ENCODE data around the gene SLC9B2. TPM values are rescaled to one million over a fixed set of nuclear protein-coding genes. Genes with fewer than 3 reads are reported as not detected.

SLC9B2 gene
- polyA plus RNA-seq, 1 donor = 5.8 TPM

GRCh38 chr4:103099691-103100392 lies 23.3 kb upstream of the SLC9B2 start, which contains the start of gene BDH2:
TSS of gene BDH2 (minus strand) at chr4:103099834. CDS start at chr4:103096254, 3,580 bp downstream.
- WGBS (ENCODE audit: insufficient coverage, low lambda C conversion rate) = 100% methylated on average over 1 of the region's 11 CpGs
- Histone ChIP-seq H3K27me3 (ENCODE audit: control insufficient read depth, insufficient read depth, low read length) (no peaks in the 10 kb centered on the region), H3K4me3 (ENCODE audit: low read length) (peak within 1 kb of the TSS; percentile 60), H3K9me3 (ENCODE audit: control insufficient read depth, low read depth, low read length) (no peaks in the 10 kb centered on the region), H3K27ac (ENCODE audit: low read length) (peak within 1 kb of the TSS; percentile 70), H3K36me3 (ENCODE audit: control insufficient read depth, insufficient read depth, low read length) (no peaks in the 10 kb centered on the region), H3K4me1 (ENCODE audit: control insufficient read depth, insufficient read depth, low read length) (peaks cover 22% of the 10 kb centered on the region)
- DNase-seq = peak; percentile 89 to 90

GRCh38 chr4:103098756-103099440 lies 22.3 kb upstream of the SLC9B2 start:
- peak in 1 of 2 donors; percentile 42 for DNase-seq

GRCh38 chr4:103098341-103098740 lies 21.8 kb upstream of the SLC9B2 start:
- peaks cover 3% of the 10 kb centered on the region for H3K36me3 ChIP-seq (ENCODE audit: control insufficient read depth, insufficient read depth, low read length)
- peaks cover 22% of the 10 kb centered on the region for H3K4me1 ChIP-seq (ENCODE audit: control insufficient read depth, insufficient read depth, low read length)
- DNase-seq = no peak
- H3K27ac ChIP-seq (ENCODE audit: low read length) = peak overlapping the region; percentile 70
- H3K4me3 ChIP-seq (ENCODE audit: low read length) = peak overlapping the region; percentile 60
- H3K9me3 ChIP-seq (ENCODE audit: control insufficient read depth, low read depth, low read length) = no peaks in the 10 kb centered on the region
- no peaks in the 10 kb centered on the region for H3K27me3 ChIP-seq (ENCODE audit: control insufficient read depth, insufficient read depth, low read length)
- WGBS (ENCODE audit: insufficient coverage, low lambda C conversion rate) = 58% methylated on average over 3 of the region's 10 CpGs

More at GRCh38 chr4:103098756-103099440, 22.3 kb upstream of the SLC9B2 start:
- Histone ChIP-seq H3K27me3 (ENCODE audit: control insufficient read depth, insufficient read depth, low read length) (no peaks in the 10 kb centered on the region), H3K4me3 (ENCODE audit: low read length) (peak overlapping the region; percentile 60), H3K27ac (ENCODE audit: low read length) (peak overlapping the region; percentile 70), H3K9me3 (ENCODE audit: control insufficient read depth, low read depth, low read length) (no peaks in the 10 kb centered on the region), H3K36me3 (ENCODE audit: control insufficient read depth, insufficient read depth, low read length) (peaks cover 2% of the 10 kb centered on the region), H3K4me1 (ENCODE audit: control insufficient read depth, insufficient read depth, low read length) (peaks cover 22% of the 10 kb centered on the region)
- WGBS (ENCODE audit: insufficient coverage, low lambda C conversion rate) = 0% methylated on average over 1 of the region's 4 CpGs

GRCh38 chr4:103097112-103097511 lies 20.6 kb upstream of the SLC9B2 start:
- Histone ChIP-seq H3K9me3 (ENCODE audit: control insufficient read depth, low read depth, low read length) (no peaks in the 10 kb centered on the region), H3K27me3 (ENCODE audit: control insufficient read depth, insufficient read depth, low read length) (no peaks in the 10 kb centered on the region), H3K4me3 (ENCODE audit: low read length) (no peak overlapping the region), H3K36me3 (ENCODE audit: control insufficient read depth, insufficient read depth, low read length) (peaks cover 7% of the 10 kb centered on the region), H3K27ac (ENCODE audit: low read length) (peak overlapping the region; percentile 70), H3K4me1 (ENCODE audit: control insufficient read depth, insufficient read depth, low read length) (peaks cover 22% of the 10 kb centered on the region)
- WGBS (ENCODE audit: insufficient coverage, low lambda C conversion rate) = no CpG with 5 or more reads among the region's 2 CpGs
- peak; percentile 60 to 82 for DNase-seq

DNA sequence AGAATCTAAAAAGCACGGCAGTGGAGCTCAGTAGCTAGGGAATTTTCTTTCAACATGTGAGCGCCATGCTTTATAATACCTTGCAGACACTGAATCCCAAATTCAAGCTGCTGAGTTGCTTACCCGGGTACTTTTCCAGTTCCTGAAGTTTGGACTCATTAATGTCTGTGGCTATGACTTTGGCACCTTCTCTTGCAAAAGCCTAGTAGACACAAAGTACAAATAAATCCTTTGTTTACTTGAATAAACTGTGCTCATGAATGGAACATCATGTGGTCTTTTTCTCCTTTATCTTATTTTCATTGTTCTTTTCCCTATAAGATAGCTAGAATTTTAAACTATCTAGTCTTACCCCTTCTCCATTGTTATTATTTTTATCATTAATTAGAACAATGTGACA lies 18.5 kb upstream of the SLC9B2 start:
- H3K36me3 ChIP-seq (ENCODE audit: control insufficient read depth, insufficient read depth, low read length) = peaks cover 23% of the 10 kb centered on the region
- H3K9me3 ChIP-seq (ENCODE audit: control insufficient read depth, low read depth, low read length) = no peaks in the 10 kb centered on the region
- H3K4me3 ChIP-seq (ENCODE audit: low read length) = no peak overlapping the region
- no peak overlapping the region for H3K27ac ChIP-seq (ENCODE audit: low read length)
- DNase-seq = peak in 1 of 2 donors; percentile 58
- peaks cover 22% of the 10 kb centered on the region for H3K4me1 ChIP-seq (ENCODE audit: control insufficient read depth, insufficient read depth, low read length)
- 100% methylated on average over 1 of the region's 3 CpGs for WGBS (ENCODE audit: insufficient coverage, low lambda C conversion rate)
- no peaks in the 10 kb centered on the region for H3K27me3 ChIP-seq (ENCODE audit: control insufficient read depth, insufficient read depth, low read length)

- Histone ChIP-seq H3K27ac (ENCODE audit: low read length) (no peak overlapping the region), H3K4me3 (ENCODE audit: low read length) (no peak overlapping the region), H3K36me3 (ENCODE audit: control insufficient read depth, insufficient read depth, low read length) (peaks cover 47% of the 10 kb centered on the region), H3K27me3 (ENCODE audit: control insufficient read depth, insufficient read depth, low read length) (no peaks in the 10 kb centered on the region), H3K9me3 (ENCODE audit: control insufficient read depth, low read depth, low read length) (no peaks in the 10 kb centered on the region), H3K4me1 (ENCODE audit: control insufficient read depth, insufficient read depth, low read length) (peaks cover 7% of the 10 kb centered on the region)
- DNase-seq = peak in 1 of 2 donors; percentile 6
Measured at GRCh38 chr4:103092245-103092644, 15.7 kb upstream of the SLC9B2 start.

DNA sequence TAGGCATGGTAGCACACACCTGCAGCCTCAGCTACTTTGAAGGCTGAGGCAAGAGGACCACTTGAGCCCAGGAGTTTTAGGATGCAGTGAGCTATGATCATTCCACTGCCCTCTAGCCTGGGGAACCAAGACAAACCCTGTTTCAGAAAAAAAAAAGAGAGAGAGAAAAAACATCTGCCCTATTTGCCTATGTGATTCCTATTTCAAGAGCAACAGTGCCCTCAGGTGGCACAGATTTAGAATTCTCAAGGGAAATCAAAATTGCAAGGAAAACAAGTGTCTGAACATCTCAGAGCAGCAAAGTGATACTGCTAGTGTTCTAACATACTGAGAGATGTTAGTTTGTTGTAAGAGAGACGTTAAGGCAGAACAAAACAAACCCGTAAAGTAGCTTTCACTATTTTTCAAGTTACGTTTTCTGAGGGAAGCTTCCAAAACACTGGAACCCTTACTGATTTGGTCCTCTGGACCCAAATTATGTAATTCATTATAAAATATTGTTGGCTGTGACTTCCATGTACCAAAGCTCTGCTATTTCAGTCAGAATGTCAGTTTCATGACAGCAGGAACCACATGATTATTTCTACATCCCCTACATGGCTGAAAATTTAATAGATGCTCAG lies 15.2 kb upstream of the SLC9B2 start:
- no peak overlapping the region for H3K4me3 ChIP-seq (ENCODE audit: low read length)
- peaks cover 53% of the 10 kb centered on the region for H3K36me3 ChIP-seq (ENCODE audit: control insufficient read depth, insufficient read depth, low read length)
- WGBS (ENCODE audit: insufficient coverage, low lambda C conversion rate) = 50% methylated on average over 2 of the region's 3 CpGs
- H3K27ac ChIP-seq (ENCODE audit: low read length) = no peak overlapping the region
- peaks cover 2% of the 10 kb centered on the region for H3K4me1 ChIP-seq (ENCODE audit: control insufficient read depth, insufficient read depth, low read length)
- no peaks in the 10 kb centered on the region for H3K9me3 ChIP-seq (ENCODE audit: control insufficient read depth, low read depth, low read length)
- no peaks in the 10 kb centered on the region for H3K27me3 ChIP-seq (ENCODE audit: control insufficient read depth, insufficient read depth, low read length)
- DNase-seq = peak in 1 of 2 donors; percentile 45

- no peaks in the 10 kb centered on the region for H3K27me3 ChIP-seq (ENCODE audit: control insufficient read depth, insufficient read depth, low read length)
- peaks cover 65% of the 10 kb centered on the region for H3K36me3 ChIP-seq (ENCODE audit: control insufficient read depth, insufficient read depth, low read length)
- no peaks in the 10 kb centered on the region for H3K4me1 ChIP-seq (ENCODE audit: control insufficient read depth, insufficient read depth, low read length)
- H3K27ac ChIP-seq (ENCODE audit: low read length) = no peak overlapping the region
- DNase-seq = no peak
- no peaks in the 10 kb centered on the region for H3K9me3 ChIP-seq (ENCODE audit: control insufficient read depth, low read depth, low read length)
- WGBS (ENCODE audit: insufficient coverage, low lambda C conversion rate) = 100% methylated on average over 1 of the region's 2 CpGs
- no peak overlapping the region for H3K4me3 ChIP-seq (ENCODE audit: low read length)
Measured at GRCh38 chr4:103089481-103089880, 12.9 kb upstream of the SLC9B2 start.

- no peak overlapping the region for H3K4me3 ChIP-seq (ENCODE audit: low read length)
- no peak for DNase-seq
- H3K9me3 ChIP-seq (ENCODE audit: control insufficient read depth, low read depth, low read length) = no peaks in the 10 kb centered on the region
- no peak overlapping the region for H3K27ac ChIP-seq (ENCODE audit: low read length)
- WGBS (ENCODE audit: insufficient coverage, low lambda C conversion rate) = no CpG with 5 or more reads among the region's 1 CpG
- no peaks in the 10 kb centered on the region for H3K4me1 ChIP-seq (ENCODE audit: control insufficient read depth, insufficient read depth, low read length)
- peaks cover 66% of the 10 kb centered on the region for H3K36me3 ChIP-seq (ENCODE audit: control insufficient read depth, insufficient read depth, low read length)
- no peaks in the 10 kb centered on the region for H3K27me3 ChIP-seq (ENCODE audit: control insufficient read depth, insufficient read depth, low read length)
Measured at GRCh38 chr4:103086551-103086950, 10.0 kb upstream of the SLC9B2 start.

GRCh38 chr4:103085555-103086196 lies 9.1 kb upstream of the SLC9B2 start:
- Histone ChIP-seq H3K4me1 (ENCODE audit: control insufficient read depth, insufficient read depth, low read length) (no peaks in the 10 kb centered on the region), H3K36me3 (ENCODE audit: control insufficient read depth, insufficient read depth, low read length) (peaks cover 65% of the 10 kb centered on the region)
- no CpG with 5 or more reads among the region's 2 CpGs for WGBS (ENCODE audit: insufficient coverage, low lambda C conversion rate)

More at GRCh38 chr4:103085555-103086196, 9.1 kb upstream of the SLC9B2 start:
- Histone ChIP-seq H3K4me3 (ENCODE audit: low read length) (no peak overlapping the region), H3K9me3 (ENCODE audit: control insufficient read depth, low read depth, low read length) (no peaks in the 10 kb centered on the region), H3K27me3 (ENCODE audit: control insufficient read depth, insufficient read depth, low read length) (no peaks in the 10 kb centered on the region), H3K27ac (ENCODE audit: low read length) (no peak overlapping the region)
- no peak for DNase-seq
